Activated gamma-delta T cell treated with Interleukin-2 at 50 U/mL for 16 hours (primary cell): ENCODE measurements around the gene CALHM1.
"Not testable (repeated sequence)": the region's sequence is repeated elsewhere in the genome, so short reads cannot be mapped to it uniquely, and the experiment has no call there.

Experiments used
- DNase-seq: peaks from one replicate; pipeline ENCODE4 v3.0.0-alpha.2; 2020

CALHM1 gene

GRCh38 chr10:103427866-103428265 lies 30.8 kb downstream of the CALHM1 start:
- no peak for DNase-seq

GRCh38 chr10:103423748-103424147 lies 35.0 kb downstream of the CALHM1 start:
- no peak for DNase-seq

GRCh38 chr10:103419101-103419500 lies 39.6 kb downstream of the CALHM1 start:
- DNase-seq, result no peak

- no peak for DNase-seq
These were observed 41.1 kb downstream of the CALHM1 start for GRCh38 chr10:103417601-103418000.

GRCh38 chr10:103417148-103417469 lies 41.6 kb downstream of the CALHM1 start:
- DNase-seq, result not testable (repeated sequence)

- peak; percentile 71 for DNase-seq
These were observed 42.1 kb downstream of the CALHM1 start for GRCh38 chr10:103416436-103417147.

GRCh38 chr10:103415581-103415980 lies 43.1 kb downstream of the CALHM1 start:
- DNase-seq, result no peak

GRCh38 chr10:103413564-103413963 lies 45.1 kb downstream of the CALHM1 start:
- DNase-seq, result no peak
